HEK293 (cell line): ENCODE results near the gene CAPN5.

ENCODE experiments used
- SETDB1 ChIP-seq: IDR thresholded peaks from one replicate; pipeline ENCODE4 v1.6.1; 2017; ENCODE audit warnings: mild to moderate bottlenecking, low read length, moderate library complexity, mixed read lengths; ENCODE audit not compliant: insufficient read length
- ZNF239 ChIP-seq: fragments of 450-650 bp; formaldehyde crosslinking; IDR thresholded peaks from 2 replicates; pipeline ENCODE4 v1.5.1; 2016; ENCODE audit warnings: missing biosample characterization, missing genetic modification characterization
- ZNF24 ChIP-seq: fragments of 450-650 bp; formaldehyde crosslinking; IDR thresholded peaks from 2 replicates; pipeline ENCODE4 v1.5.1; 2016; ENCODE audit warnings: missing biosample characterization, missing genetic modification characterization
- ZNF610 ChIP-seq: fragments of 450-650 bp; formaldehyde crosslinking; IDR thresholded peaks from 2 replicates; pipeline ENCODE4 v1.5.1; 2016; ENCODE audit warnings: missing biosample characterization, missing genetic modification characterization, borderline replicate concordance
- TF ChIP-seq, protein P1 (sequence below): fragments of 450-650 bp; formaldehyde crosslinking; IDR thresholded peaks from 2 replicates; pipeline ENCODE4 v1.5.1; 2016; ENCODE audit warnings: missing biosample characterization, missing genetic modification characterization
- TF ChIP-seq, protein P2 (sequence below): fragments of 450-650 bp; formaldehyde crosslinking; IDR thresholded peaks from 2 replicates; pipeline ENCODE4 v1.5.1; 2016; ENCODE audit warnings: missing biosample characterization, missing genetic modification characterization
- TF ChIP-seq, protein P3 (sequence below): fragments of 450-650 bp; formaldehyde crosslinking; IDR thresholded peaks from 2 replicates; pipeline ENCODE4 v1.5.1; 2017; ENCODE audit warnings: missing biosample characterization, missing genetic modification characterization

DNA sequence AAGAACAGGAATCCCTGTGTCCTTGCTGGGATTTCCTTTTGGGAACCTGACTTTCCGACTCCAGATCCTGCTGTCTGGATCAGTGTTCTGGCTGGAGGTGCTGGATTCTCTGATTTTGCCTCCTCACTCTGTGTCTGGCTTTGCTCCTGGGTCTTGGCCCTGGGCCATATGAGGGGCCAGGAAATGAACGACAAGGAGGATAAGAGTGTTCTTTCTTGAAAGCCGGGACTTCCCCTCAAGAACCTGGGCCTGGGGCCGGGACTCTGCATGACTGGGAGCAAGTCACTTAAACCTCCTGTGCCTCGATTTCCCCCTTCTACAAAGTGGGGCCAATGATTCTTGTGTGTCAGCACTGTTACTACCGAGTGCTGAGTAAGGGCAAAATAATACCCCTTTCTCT is 58.4 kb downstream of the CAPN5 start:
- TF ChIP-seq SETDB1 (no peak), ZNF610 (tag by site-specific recombination) (no peak), ZNF239 (tag by site-specific recombination) (no peak), ZNF24 (no peak)
- TF ChIP-seq, protein P1, sequence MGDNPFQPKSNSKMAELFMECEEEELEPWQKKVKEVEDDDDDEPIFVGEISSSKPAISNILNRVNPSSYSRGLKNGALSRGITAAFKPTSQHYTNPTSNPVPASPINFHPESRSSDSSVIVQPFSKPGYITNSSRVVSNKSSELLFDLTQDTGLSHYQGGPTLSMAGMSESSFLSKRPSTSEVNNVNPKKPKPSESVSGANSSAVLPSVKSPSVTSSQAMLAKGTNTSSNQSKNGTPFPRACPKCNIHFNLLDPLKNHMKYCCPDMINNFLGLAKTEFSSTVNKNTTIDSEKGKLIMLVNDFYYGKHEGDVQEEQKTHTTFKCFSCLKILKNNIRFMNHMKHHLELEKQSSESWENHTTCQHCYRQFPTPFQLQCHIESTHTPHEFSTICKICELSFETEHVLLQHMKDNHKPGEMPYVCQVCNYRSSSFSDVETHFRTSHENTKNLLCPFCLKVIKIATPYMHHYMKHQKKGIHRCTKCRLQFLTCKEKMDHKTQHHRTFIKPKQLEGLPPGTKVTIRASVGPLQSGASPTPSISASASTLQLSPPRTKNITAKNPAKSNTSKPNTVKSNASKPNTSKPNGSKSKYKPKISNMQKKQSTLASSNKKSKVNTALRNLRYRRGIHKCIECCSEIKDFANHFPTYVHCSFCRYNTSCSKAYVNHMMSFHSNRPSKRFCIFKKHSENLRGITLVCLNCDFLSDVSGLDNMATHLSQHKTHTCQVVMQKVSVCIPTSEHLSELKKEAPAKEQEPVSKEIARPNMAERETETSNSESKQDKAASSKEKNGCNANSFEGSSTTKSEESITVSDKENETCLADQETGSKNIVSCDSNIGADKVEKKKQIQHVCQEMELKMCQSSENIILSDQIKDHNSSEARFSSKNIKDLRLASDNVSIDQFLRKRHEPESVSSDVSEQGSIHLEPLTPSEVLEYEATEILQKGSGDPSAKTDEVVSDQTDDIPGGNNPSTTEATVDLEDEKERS (tag by site-specific recombination) = no peak
- TF ChIP-seq, protein P2, sequence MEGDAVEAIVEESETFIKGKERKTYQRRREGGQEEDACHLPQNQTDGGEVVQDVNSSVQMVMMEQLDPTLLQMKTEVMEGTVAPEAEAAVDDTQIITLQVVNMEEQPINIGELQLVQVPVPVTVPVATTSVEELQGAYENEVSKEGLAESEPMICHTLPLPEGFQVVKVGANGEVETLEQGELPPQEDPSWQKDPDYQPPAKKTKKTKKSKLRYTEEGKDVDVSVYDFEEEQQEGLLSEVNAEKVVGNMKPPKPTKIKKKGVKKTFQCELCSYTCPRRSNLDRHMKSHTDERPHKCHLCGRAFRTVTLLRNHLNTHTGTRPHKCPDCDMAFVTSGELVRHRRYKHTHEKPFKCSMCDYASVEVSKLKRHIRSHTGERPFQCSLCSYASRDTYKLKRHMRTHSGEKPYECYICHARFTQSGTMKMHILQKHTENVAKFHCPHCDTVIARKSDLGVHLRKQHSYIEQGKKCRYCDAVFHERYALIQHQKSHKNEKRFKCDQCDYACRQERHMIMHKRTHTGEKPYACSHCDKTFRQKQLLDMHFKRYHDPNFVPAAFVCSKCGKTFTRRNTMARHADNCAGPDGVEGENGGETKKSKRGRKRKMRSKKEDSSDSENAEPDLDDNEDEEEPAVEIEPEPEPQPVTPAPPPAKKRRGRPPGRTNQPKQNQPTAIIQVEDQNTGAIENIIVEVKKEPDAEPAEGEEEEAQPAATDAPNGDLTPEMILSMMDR (tag by site-specific recombination) = no peak
- TF ChIP-seq, protein P3, sequence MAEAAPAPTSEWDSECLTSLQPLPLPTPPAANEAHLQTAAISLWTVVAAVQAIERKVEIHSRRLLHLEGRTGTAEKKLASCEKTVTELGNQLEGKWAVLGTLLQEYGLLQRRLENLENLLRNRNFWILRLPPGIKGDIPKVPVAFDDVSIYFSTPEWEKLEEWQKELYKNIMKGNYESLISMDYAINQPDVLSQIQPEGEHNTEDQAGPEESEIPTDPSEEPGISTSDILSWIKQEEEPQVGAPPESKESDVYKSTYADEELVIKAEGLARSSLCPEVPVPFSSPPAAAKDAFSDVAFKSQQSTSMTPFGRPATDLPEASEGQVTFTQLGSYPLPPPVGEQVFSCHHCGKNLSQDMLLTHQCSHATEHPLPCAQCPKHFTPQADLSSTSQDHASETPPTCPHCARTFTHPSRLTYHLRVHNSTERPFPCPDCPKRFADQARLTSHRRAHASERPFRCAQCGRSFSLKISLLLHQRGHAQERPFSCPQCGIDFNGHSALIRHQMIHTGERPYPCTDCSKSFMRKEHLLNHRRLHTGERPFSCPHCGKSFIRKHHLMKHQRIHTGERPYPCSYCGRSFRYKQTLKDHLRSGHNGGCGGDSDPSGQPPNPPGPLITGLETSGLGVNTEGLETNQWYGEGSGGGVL = no peak
